Mesendoderm (in vitro differentiated cells): ENCODE results near the gene SPATA45. TPM values are rescaled to one million over a fixed set of nuclear protein-coding genes. Genes with fewer than 3 reads are reported as not detected.

Source experiments
- DNase-seq: peaks from one replicate; pipeline ENCODE4 v3.0.0; 2013
- H2AK5ac ChIP-seq: 2 replicates; pipeline ENCODE4 v1.6.1; 2013; ENCODE audit warnings: low read length, inconsistent platforms
- H2BK120ac ChIP-seq: 2 replicates; pipeline ENCODE4 v1.6.1; 2013; ENCODE audit warnings: low read depth, mild to moderate bottlenecking, low read length, moderate library complexity, mixed read lengths
- H2BK15ac ChIP-seq: replicated peaks from 2 replicates; pipeline ENCODE4 v1.6.1; 2013; ENCODE audit warnings: low read depth, mild to moderate bottlenecking, moderate library complexity
- H2BK5ac ChIP-seq: 2 replicates; pipeline ENCODE4 v1.6.1; 2013; ENCODE audit warnings: low read length, inconsistent platforms
- H3K18ac ChIP-seq: 2 replicates; pipeline ENCODE4 v1.6.1; 2013; ENCODE audit warnings: mild to moderate bottlenecking, low read length, mixed read lengths
- H3K23ac ChIP-seq: one replicate; pipeline ENCODE4 v1.6.1; 2013; ENCODE audit warnings: low read length
- H3K27ac ChIP-seq: 2 replicates; pipeline ENCODE4 v1.5.1; 2013; ENCODE audit warnings: low read depth, mild to moderate bottlenecking, inconsistent platforms, low read length, moderate library complexity
- H3K27me3 ChIP-seq: 2 replicates; pipeline ENCODE4 v1.6.1; 2013; ENCODE audit warnings: low read length, control low read depth, mild to moderate bottlenecking, inconsistent platforms; ENCODE audit not compliant: insufficient read depth, poor library complexity
- H3K36me3 ChIP-seq: 2 replicates; pipeline ENCODE4 v1.6.1; 2013; ENCODE audit warnings: low read length, inconsistent platforms; ENCODE audit not compliant: control insufficient read depth, insufficient read depth
- H3K4ac ChIP-seq: one replicate; pipeline ENCODE4 v1.6.1; 2013; ENCODE audit warnings: low read depth, mild to moderate bottlenecking, low read length, moderate library complexity
- H3K4me1 ChIP-seq: 2 replicates; pipeline ENCODE4 v1.6.1; 2013; ENCODE audit warnings: low read depth, low read length, inconsistent platforms; ENCODE audit not compliant: control insufficient read depth
- H3K4me2 ChIP-seq: 2 replicates; pipeline ENCODE4 v1.6.1; 2013; ENCODE audit warnings: low read length
- H3K4me3 ChIP-seq: 2 replicates; pipeline ENCODE4 v1.5.1; 2013; ENCODE audit warnings: mild to moderate bottlenecking, low read length
- H3K56ac ChIP-seq: one replicate; pipeline ENCODE4 v1.6.1; 2013; ENCODE audit warnings: low read length
- H3K79me1 ChIP-seq: 2 replicates; pipeline ENCODE4 v1.6.1; 2013; ENCODE audit warnings: low read length, inconsistent platforms
- H3K79me2 ChIP-seq: 2 replicates; pipeline ENCODE4 v1.6.1; 2013; ENCODE audit warnings: mild to moderate bottlenecking, low read length; ENCODE audit not compliant: control insufficient read depth, insufficient read depth
- H3K9ac ChIP-seq: 2 replicates; pipeline ENCODE4 v1.6.1; 2013; ENCODE audit warnings: low read length, inconsistent platforms
- H4K5ac ChIP-seq: one replicate; pipeline ENCODE4 v1.6.1; 2013; ENCODE audit warnings: low read length
- H4K8ac ChIP-seq: one replicate; pipeline ENCODE4 v1.6.1; 2013; ENCODE audit warnings: low read depth, mild to moderate bottlenecking, control low read depth, low read length, moderate library complexity
- WGBS: extraction: QIAGEN DNeasy Blood & Tissue Kit; methylation state at CpG from one replicate; pipeline ENCODE4 v1.1.7; 2013; ENCODE audit warnings: low lambda C conversion rate, missing lambda C conversion rate; ENCODE audit not compliant: insufficient coverage; ENCODE audit errors: extremely low coverage; 5-methylcytosine and 5-hydroxymethylcytosine counted together
- small RNA-seq: library from polyadenylated mRNA; stranded (forward); fragments of <200 nt; extraction: miRNeasy Mini kit (QIAGEN cat#:217004); gene quantifications from one replicate; pipeline ENCODE3, GENCODE V24; 2013; ENCODE audit not compliant: insufficient read depth

Gene SPATA45

DNA sequence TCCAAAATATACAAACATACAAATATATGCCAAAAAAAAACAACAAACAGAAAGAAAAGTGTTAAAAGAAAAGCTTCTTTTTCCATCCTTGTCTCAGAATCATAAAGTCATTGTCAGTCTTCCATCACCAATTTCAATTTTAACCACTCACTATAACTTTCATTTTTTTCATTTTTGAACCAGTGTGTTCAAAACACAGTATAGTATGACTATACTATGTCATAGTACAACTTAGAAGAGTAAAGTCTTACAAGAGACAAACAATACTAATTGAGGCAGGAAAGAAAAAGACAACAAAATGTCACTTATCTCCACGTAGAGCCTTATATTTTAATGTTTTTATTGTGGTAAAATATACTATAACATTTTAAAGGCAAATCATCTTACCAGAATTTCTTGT is 63.5 kb downstream of the SPATA45 start:
- DNase-seq = no peak
- Histone ChIP-seq H3K27me3 (no peaks in the 10 kb centered on the region), H2BK120ac (no peak overlapping the region), H3K4me1 (no peaks in the 10 kb centered on the region), H3K4me2 (no peak overlapping the region), H2BK5ac (no peak overlapping the region), H3K79me1 (no peaks in the 10 kb centered on the region), H3K4ac (no peak overlapping the region), H3K27ac (no peak overlapping the region), H4K8ac (no peak overlapping the region), H3K36me3 (no peaks in the 10 kb centered on the region), H3K23ac (no peak overlapping the region), H4K5ac (no peak overlapping the region), H3K9ac (no peak overlapping the region), H3K18ac (no peak overlapping the region), H3K79me2 (no peaks in the 10 kb centered on the region), H3K56ac (no peak overlapping the region), H3K4me3 (no peak overlapping the region), H2BK15ac (no peak overlapping the region), H2AK5ac (no peak overlapping the region)
- no CpG with 5 or more reads among the region's 1 CpG for WGBS

DNA sequence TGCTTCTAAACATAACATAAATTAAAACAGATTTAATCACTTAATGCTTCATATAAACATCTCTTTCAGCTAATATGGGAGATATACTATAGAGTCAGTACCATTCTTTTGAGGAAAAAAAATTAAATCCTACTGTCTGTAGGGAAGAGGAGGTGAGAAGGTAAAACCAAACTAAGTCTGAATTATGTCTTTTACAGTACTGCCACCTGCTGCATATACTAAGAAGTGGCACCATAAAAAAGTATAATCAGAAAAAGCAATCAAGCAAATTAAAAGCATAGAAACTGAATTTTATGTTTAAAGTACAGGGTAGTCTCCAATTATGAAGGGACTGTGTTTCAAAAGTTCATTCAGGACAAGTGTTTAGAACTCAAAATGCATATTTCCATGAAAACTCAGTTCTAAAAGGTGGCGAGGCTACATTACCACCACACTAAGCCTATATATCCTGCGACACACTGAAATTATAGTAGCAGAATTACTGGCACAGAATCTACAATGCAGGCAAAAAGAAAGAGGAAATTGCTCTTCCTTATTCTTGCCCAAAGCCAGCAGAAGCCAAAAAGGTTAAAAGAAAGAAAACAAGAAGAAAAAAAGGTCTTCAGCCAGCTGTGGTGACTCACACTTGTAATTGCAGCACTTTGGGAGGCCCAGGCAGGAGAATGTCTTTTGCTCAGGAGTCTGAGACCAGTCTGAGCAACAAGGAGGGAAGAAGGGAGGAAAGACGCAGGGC is 64.9 kb downstream of the SPATA45 start:
- Histone ChIP-seq H3K18ac (no peak overlapping the region), H3K4me3 (no peak overlapping the region), H3K4ac (no peak overlapping the region), H3K4me1 (no peaks in the 10 kb centered on the region), H3K79me1 (no peaks in the 10 kb centered on the region), H3K27ac (no peak overlapping the region), H2AK5ac (no peak overlapping the region), H4K5ac (no peak overlapping the region), H2BK120ac (no peak overlapping the region), H3K23ac (no peak overlapping the region), H3K79me2 (no peaks in the 10 kb centered on the region), H3K56ac (no peak overlapping the region), H3K9ac (no peak overlapping the region), H3K36me3 (no peaks in the 10 kb centered on the region), H3K4me2 (no peak overlapping the region), H4K8ac (no peak overlapping the region), H2BK15ac (no peak overlapping the region), H2BK5ac (no peak overlapping the region), H3K27me3 (no peaks in the 10 kb centered on the region)
- peak; percentile 32 for DNase-seq
- WGBS = no CpG with 5 or more reads among the region's 3 CpGs

DNA sequence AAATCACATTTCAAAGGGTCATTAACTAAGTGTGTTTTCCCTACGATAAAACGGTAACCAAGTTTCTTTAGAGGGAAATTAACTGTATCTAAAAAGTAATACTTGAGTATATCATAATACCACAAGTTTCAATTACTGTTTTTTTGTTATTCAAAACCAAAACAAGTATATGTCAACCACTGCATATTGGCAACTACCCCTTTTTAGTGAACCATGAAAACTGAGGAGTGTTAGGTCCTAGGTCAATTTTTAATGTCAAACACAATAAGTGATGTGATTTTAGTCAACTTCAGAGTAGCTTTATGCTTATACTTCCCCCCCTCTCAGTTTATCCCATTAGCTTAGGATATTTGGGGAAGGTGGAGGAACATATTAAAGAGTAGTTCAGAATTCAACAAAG is 66.2 kb downstream of the SPATA45 start:
- Histone ChIP-seq H3K56ac (no peak overlapping the region), H3K36me3 (no peaks in the 10 kb centered on the region), H3K23ac (no peak overlapping the region), H3K4me1 (no peaks in the 10 kb centered on the region), H2BK15ac (no peak overlapping the region), H2BK5ac (no peak overlapping the region), H2AK5ac (no peak overlapping the region), H4K8ac (no peak overlapping the region), H3K27me3 (no peaks in the 10 kb centered on the region), H2BK120ac (no peak overlapping the region), H3K79me2 (no peaks in the 10 kb centered on the region), H3K79me1 (no peaks in the 10 kb centered on the region), H3K9ac (no peak overlapping the region), H3K27ac (no peak overlapping the region), H3K4ac (no peak overlapping the region), H4K5ac (no peak overlapping the region), H3K18ac (no peak overlapping the region), H3K4me3 (no peak overlapping the region), H3K4me2 (no peak overlapping the region)
- no peak for DNase-seq
- WGBS = no CpG with 5 or more reads among the region's 2 CpGs

DNA sequence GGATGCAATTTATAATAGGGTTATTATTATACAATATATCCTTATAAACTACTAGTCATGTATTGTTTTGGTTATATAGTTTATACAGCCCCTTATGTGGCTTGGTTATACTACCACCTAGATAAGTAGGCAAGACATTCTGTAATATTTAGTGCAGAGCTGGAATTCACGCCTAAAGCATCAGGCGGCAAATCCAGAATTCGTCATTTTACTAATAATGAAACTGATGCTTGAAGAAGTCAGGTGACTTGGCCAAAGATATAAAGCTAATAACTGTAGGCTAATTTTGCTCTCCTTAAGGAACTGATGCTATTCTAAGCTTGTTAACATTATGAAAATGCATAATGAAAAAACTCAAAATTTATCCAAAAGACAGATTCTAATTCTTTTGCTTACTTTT is 66.7 kb downstream of the SPATA45 start:
- Histone ChIP-seq H3K36me3 (no peaks in the 10 kb centered on the region), H3K4me3 (no peak overlapping the region)
- no CpG with 5 or more reads among the region's 3 CpGs for WGBS

More for the DNA sequence above, 66.7 kb downstream of the SPATA45 start:
- H3K56ac ChIP-seq = no peak overlapping the region
- no peak overlapping the region for H2AK5ac ChIP-seq
- no peak overlapping the region for H4K5ac ChIP-seq
- H2BK15ac ChIP-seq = no peak overlapping the region
- H3K23ac ChIP-seq = no peak overlapping the region
- no peak overlapping the region for H3K18ac ChIP-seq
- no peaks in the 10 kb centered on the region for H3K4me1 ChIP-seq
- H4K8ac ChIP-seq = no peak overlapping the region
- no peak overlapping the region for H3K4ac ChIP-seq
- H3K79me2 ChIP-seq = no peaks in the 10 kb centered on the region
- DNase-seq = no peak
- H2BK120ac ChIP-seq = no peak overlapping the region
- no peak overlapping the region for H3K27ac ChIP-seq
- H3K9ac ChIP-seq = no peak overlapping the region
- H2BK5ac ChIP-seq = no peak overlapping the region
- H3K4me2 ChIP-seq = no peak overlapping the region
- H3K27me3 ChIP-seq = no peaks in the 10 kb centered on the region
- no peaks in the 10 kb centered on the region for H3K79me1 ChIP-seq

Small RNA genes within 50 kb of the gene (small RNA-seq; reads per million reads assigned to genes)
- gene AC104333.1 (not detected), gene AC104333.2 (not detected)
